Measurements from ENCODE around the gene GNG12. TPM values are rescaled to one million over a fixed set of nuclear protein-coding genes. Genes with fewer than 3 reads are reported as not detected.
A peak's percentile ranks its signal among the peaks of the same experiment; 100 is the strongest.

GNG12 gene
- total RNA-seq, 3 donors from 2014 or later, result 85.0 to 191 (median 158) TPM

DNA sequence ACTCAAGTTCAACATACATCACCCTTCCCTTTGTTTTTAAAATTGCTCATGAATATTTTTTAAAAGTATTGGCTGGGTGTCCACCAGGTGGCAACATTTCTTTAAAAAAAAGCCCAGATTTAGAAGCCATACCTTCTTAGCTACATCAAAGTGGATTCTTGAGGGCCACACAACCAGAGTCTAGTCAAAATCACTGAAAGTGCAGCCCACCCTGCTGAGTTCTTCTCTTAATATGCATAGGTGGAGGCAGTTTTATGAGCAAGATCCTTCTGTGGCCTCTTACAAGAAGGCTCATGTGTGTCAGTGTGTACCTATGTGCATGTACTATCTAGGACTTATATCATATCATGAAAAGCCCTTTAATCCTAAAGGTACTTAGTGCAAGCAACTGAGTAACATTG is 16.9 kb upstream of the GNG12 start:
- ATAC-seq (peak; percentile 55), DNase-seq (peak in 1 of 3 donors; percentile 47)
- TF ChIP-seq, protein P1, sequence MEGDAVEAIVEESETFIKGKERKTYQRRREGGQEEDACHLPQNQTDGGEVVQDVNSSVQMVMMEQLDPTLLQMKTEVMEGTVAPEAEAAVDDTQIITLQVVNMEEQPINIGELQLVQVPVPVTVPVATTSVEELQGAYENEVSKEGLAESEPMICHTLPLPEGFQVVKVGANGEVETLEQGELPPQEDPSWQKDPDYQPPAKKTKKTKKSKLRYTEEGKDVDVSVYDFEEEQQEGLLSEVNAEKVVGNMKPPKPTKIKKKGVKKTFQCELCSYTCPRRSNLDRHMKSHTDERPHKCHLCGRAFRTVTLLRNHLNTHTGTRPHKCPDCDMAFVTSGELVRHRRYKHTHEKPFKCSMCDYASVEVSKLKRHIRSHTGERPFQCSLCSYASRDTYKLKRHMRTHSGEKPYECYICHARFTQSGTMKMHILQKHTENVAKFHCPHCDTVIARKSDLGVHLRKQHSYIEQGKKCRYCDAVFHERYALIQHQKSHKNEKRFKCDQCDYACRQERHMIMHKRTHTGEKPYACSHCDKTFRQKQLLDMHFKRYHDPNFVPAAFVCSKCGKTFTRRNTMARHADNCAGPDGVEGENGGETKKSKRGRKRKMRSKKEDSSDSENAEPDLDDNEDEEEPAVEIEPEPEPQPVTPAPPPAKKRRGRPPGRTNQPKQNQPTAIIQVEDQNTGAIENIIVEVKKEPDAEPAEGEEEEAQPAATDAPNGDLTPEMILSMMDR (IDR thresholded peaks at IDR 0.05), result no peak
- Histone ChIP-seq H3K9me3 (no peaks in the 10 kb centered on the region), H3K4me3 (no peak overlapping the region), H3K36me3 (ENCODE audit: low read depth) (no peaks in the 10 kb centered on the region), H3K4me1 (ENCODE audit: low read depth) (peaks cover 3% of the 10 kb centered on the region)
- intact Hi-C loops (cut with DNase I, micrococcal nuclease), result loop anchor here (5.0 to 10.0 kb wide), 2 partner anchors 262 to 265 kb away; no protein-coding TSS in a partner anchor

DNA sequence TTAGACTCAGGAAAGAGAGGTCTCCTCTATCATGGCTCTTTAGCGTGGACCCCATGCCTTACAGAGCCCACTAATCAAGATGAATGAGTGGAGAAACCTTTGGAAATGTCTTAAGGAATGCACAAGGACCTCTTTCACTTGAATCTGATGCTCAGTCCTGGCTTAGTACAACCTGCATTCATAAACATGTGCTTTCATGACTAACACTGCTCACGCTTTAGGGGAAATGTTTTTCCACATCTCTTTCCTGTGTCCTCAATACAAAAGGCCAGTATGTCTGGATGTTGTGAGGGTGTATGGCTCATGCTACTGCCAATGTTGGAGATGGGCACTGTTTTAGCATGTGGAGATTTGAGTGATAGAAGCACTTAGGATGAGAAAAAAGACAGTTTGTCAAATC is 14.2 kb upstream of the GNG12 start:
- no peak for ATAC-seq
- TF ChIP-seq, protein P1 (IDR thresholded peaks at IDR 0.05), result no peak
- intact Hi-C loops (cut with DNase I, micrococcal nuclease), result no loop called here
- Histone ChIP-seq H3K4me3 (no peak overlapping the region), H3K36me3 (ENCODE audit: low read depth) (no peaks in the 10 kb centered on the region), H3K9me3 (no peaks in the 10 kb centered on the region), H3K4me1 (ENCODE audit: low read depth) (peaks cover 3% of the 10 kb centered on the region)
- DNase-seq, result no peak

DNA sequence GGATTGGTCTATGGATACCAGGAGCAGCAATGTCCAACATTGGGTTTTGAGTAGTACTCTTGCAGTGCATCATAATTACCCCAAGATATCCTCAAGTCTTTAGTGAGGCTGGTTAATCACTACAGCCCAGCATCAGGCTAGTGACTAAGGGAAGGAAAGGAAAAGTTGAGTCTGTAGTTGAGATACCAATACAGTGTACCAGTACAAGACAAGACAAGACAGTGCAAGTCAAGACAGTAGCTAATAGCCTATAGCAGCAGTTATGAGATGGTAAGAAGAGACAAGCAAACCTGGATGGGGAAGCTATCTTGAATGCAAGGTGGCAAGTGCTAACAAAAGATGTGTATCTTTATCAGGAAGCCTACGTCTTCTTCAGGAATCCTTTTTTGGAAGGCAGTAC is 13.3 kb upstream of the GNG12 start:
- no peak for DNase-seq
- intact Hi-C loops (cut with DNase I, micrococcal nuclease), result no loop called here
- ATAC-seq, result no peak
- H3K9me3 ChIP-seq, result no peaks in the 10 kb centered on the region
- H3K4me3 ChIP-seq, result no peak overlapping the region
- H3K4me1 ChIP-seq (ENCODE audit: low read depth), result peaks cover 3% of the 10 kb centered on the region
- H3K36me3 ChIP-seq (ENCODE audit: low read depth), result no peaks in the 10 kb centered on the region
- TF ChIP-seq, protein P1 (IDR thresholded peaks at IDR 0.05), result no peak

DNA sequence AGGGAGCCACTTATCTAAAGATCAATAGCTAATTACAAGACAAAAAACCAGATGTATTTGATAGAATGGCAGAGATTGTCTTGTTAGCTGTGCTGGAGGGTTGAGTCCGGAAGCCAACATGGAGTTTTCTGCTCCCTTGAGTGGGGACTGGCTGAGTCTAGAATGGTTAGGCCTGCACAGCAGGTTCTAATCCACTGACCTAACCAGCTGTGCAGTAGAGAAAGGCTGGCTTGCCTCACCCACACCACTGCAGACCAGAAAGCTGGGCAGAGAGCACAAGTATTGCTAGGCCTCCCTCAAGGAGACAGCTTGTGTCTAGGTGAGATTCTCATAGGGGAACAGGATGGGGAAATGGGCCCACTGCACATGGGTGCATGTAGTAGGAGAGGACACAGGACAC is 11.7 kb upstream of the GNG12 start:
- intact Hi-C loops (cut with DNase I, micrococcal nuclease), result no loop called here
- no peaks in the 10 kb centered on the region for H3K9me3 ChIP-seq
- TF ChIP-seq, protein P1 (IDR thresholded peaks at IDR 0.05), result no peak
- ATAC-seq (no peak), DNase-seq (no peak)
- H3K4me3 ChIP-seq, result no peak overlapping the region
- no peaks in the 10 kb centered on the region for H3K36me3 ChIP-seq (ENCODE audit: low read depth)
- H3K4me1 ChIP-seq (ENCODE audit: low read depth), result no peaks in the 10 kb centered on the region

DNA sequence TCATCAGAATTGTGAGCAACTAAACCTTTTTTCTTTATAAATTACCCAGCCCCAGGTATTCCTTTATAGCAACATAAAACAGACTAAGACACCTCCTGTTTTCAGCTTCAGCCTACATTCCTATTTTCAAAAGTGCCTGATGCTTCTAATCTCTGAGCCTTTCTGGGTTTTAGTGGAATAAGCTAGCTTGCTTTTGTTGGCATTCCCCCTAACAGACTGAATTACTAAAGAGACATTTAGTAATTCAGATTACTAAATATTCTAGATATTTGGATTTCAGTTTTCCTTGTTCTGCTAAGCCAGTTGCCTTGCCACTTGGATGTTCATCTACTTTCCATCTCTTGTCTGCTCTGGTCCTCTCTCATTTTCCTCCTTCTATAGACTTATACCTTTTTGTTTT is 10.5 kb upstream of the GNG12 start:
- ATAC-seq (no peak), DNase-seq (no peak)
- Histone ChIP-seq H3K4me1 (ENCODE audit: low read depth) (no peaks in the 10 kb centered on the region), H3K9me3 (no peaks in the 10 kb centered on the region), H3K36me3 (ENCODE audit: low read depth) (no peaks in the 10 kb centered on the region), H3K4me3 (no peak overlapping the region)
- intact Hi-C loops (cut with DNase I, micrococcal nuclease), result no loop called here
- TF ChIP-seq, protein P1 (IDR thresholded peaks at IDR 0.05), result no peak

DNA sequence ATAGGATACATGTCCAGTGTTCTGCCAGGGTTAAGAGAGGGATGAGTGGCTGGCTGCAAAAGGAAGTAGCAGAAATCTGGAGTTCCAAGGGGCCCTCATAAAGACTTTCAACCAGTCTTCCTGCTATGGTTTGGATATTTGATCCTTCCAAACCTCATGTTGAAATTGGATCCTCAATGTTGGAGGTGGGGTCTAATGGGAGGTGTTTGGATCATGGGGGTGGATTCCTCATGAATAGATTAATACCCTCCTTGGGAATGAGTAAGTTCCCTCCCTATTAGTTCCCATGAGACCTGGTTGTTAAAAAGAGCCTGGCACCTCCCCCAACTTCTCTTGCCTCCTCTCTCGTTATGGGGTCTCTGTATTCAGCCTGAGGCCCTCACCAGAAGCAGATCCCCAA is 10.1 kb upstream of the GNG12 start:
- no peaks in the 10 kb centered on the region for H3K36me3 ChIP-seq (ENCODE audit: low read depth)
- ATAC-seq (no peak), DNase-seq (no peak)
- H3K4me1 ChIP-seq (ENCODE audit: low read depth), result no peaks in the 10 kb centered on the region
- no peaks in the 10 kb centered on the region for H3K9me3 ChIP-seq
- H3K4me3 ChIP-seq, result no peak overlapping the region
- intact Hi-C loops (cut with DNase I, micrococcal nuclease), result no loop called here
- TF ChIP-seq, protein P1 (IDR thresholded peaks at IDR 0.05), result no peak

Measured in mucosa of descending colon (tissue), 3 donors.